GM18517 (cell line): ENCODE data around the gene PHOSPHO1.
"Not testable (repeated sequence)": the region's sequence is repeated elsewhere in the genome, so short reads cannot be mapped to it uniquely, and the experiment has no call there.

Experiments
- ATAC-seq: cut with Tn5 transposase; IDR thresholded peaks from one replicate; pipeline ENCODE4 v1.9.1; 2021; ENCODE audit warnings: mild to moderate bottlenecking, moderate library complexity; ENCODE audit not compliant: unreplicated experiment

PHOSPHO1 gene

DNA sequence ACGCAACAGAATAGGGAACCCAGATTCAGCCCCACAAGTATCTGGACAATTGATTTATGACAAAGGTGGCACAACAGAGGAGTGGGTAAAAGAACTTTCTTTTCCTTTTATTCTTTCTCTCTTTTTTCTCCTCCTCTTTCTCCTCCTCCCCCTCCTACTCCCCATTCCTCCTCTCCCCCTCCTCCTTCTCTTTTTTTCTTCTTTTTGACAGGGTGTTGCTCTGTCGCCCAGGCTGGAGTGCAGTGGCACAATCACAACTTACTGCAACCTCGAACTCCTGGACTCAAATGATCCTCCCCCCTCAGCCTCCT, 36.3 kb downstream of the PHOSPHO1 start:
- no peak for ATAC-seq

DNA sequence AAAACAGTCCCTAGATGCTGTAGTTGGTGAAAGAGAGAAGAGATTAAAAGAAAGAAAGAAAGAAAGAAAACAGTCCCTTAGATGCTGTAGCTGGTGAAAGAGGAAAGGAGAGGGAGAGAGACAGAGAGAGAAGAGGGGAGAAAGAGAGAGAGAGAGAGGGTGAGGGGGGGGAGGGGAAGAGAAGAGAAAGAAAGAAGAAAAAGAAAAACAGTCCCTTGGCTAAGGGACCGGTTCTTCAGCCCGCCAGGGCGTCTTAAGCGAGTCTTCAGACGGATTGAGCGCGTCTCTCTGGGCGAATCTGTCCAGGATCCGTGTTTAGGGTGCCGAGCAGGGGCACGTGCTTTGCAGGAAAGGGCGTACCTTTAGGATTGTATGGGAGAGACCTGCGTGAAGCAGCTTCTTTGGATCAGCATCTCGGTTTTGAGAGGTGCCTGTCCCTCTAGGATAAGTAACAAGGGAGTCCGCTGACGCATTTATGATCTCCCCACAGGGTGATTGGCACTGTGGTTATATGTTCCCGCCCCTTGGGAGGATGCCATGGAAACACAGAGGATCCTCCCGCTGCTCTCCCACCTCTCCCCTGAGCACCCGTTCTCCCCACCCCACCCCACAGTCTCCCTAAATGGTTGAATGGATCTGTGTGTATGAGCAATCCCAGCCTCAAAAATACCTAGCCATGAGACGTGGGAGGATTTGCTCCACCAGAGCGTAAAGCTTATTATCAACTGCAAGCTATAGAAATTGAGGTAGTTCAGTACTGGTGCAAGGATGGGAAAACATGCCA, 36.9 kb downstream of the PHOSPHO1 start:
- ATAC-seq, result no peak

DNA sequence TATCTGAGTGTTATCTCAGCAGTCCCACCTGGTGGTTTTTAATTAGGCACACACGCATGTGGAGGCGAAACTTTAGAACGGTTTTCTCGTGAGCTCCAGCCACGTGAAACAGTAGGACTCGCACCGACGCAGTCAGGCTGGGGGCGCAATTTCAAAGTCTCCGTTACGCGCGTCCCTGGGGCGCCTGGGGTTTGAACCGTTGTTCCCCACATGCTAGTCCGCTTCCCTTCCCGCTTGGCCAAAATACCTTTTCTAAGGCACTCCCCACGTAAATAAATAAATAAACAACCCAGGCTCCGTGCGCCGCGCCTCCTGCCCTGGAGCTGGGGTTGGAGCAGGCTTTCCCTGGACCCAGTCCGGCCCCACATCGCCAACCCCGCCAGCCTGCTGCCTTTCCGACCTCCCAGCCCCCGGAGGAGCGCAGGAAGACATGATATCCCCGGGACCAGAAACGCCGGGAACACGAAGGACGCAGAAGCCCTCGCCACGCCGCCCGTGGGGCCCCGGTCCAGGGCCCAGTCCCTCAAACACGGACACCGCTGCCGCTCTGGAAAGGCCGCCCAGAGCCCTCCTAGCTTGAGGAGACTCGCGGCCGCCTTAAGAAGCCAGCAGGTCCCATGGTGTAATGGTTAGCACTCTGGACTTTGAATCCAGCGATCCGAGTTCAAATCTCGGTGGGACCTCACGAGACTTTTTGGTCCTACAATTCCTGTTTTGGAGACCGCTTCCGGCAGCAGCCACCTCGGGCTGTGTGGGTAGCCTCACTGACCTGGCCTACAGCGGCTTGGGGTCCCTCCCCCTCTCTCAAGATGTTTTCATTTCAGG, 38.5 kb downstream of the PHOSPHO1 start:
- peak; percentile 55 for ATAC-seq

DNA sequence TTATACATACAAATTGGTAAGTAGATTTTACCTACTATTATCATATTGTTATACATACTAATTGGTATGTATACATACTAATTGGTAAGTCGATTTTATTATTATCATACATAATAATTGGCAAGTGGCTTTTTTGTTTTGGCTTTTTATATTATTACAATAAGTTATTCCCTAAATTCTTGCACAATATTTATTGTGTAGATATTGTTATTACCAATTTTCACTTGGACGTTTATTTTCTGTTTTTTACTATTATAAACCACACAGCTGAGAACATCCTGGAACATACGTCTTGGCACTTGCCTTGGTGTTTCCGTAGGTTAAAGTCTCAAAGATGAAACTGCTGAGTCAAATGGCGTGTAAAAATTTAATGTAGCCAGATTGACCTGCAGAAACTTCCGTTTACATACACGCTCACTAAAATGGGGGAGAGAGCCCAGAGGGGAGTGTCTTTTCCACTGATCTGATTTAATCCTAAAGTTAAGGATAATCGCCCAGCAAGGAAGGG, 39.1 kb downstream of the PHOSPHO1 start:
- ATAC-seq, result peak; percentile 2

DNA sequence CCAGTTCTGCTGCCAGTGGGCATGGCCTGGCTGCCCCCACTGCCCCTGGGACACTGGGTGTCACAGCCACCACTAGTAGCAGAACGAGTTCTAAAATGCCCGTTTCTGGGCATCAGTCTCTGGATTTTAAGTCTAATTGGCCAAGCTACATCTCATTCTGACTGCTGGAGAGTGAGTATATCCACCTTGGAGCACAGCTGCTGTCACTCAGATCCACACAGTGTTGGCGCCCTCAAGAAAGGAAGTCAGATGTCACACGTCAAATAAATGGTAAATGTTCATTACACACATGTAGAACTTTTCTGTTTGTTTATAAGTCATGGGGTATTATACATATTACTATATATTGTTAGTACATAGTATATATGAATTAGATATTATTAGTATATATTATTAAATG, 39.7 kb downstream of the PHOSPHO1 start:
- ATAC-seq, result no peak

DNA sequence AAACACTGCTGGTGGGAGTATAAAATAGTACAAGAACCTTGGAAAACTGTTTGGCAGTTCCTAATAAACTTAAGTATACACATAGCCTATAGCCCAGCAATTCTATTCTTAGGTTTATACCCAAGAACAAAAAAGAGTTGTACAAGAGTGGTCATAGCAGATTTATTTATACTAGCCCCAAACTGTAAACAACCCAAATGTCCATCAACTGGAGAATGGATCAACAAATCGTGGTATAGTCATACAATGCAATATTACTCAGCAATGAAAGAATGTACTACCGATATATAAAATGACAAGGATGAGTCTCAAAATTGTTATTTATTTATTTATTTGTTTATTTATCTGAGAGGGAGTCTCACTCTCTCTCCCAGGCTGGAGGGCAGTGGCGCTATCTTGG, 43.3 kb downstream of the PHOSPHO1 start:
- ATAC-seq, result no peak

DNA sequence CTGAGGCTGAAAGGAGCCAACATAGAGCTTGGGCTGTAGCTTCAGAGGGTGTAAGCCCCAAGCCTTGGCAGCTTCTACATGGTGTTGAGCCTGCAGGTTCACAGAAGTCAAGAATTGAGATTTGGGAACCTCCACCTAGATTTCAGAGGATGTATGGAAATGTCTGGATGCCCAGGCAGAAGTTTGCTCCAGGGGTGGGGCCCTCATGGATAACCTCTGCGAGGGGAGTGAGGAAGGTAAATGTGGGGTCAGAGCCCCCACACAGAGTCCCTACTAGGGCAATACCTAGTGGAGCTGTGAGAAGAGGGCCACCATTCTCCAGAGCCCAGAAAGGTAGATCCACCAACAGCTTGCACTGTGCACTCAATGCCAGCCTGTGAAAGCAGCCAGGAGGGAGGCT, 45.2 kb downstream of the PHOSPHO1 start:
- ATAC-seq, result not testable (repeated sequence)

DNA sequence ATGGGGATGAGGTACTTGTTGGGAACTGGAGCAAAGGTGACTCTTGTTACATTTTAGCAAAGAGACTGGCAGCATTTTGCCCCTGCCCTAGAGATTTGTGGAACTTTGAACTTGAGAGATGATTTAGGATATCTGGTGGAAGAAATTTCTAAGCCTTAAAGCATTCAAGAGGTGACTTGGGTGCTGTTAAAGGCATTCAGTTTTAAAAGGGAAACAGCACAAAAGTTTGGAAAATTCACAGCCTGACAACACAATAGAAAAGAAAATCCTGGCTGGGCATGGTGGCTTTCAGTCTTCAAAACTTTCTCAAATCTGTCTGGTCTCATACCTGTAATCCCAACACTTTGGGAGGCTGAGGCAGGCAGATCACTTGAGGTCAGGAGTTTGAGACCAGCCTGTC, 46.1 kb downstream of the PHOSPHO1 start:
- not testable (repeated sequence) for ATAC-seq

DNA sequence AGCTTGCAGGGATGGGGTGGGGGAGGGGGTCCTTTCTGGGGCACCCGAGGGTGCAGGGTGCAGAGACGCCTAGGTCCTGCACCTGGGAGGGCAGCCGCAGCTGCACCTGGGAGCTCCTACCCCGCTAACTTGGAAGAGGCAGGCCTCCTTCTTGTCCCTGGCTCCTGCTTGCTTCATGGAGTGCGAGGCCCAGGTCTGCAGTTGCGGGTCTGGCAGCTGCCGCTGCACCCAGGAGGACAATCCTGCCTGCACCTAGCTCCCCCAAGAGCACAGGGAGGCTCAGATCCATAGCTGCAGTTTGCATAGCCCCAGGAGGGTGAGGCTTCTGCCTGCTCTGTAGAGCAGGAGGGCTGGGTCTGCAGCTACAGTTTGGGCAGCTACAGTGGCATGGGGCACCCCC, 46.8 kb downstream of the PHOSPHO1 start:
- no peak for ATAC-seq

DNA sequence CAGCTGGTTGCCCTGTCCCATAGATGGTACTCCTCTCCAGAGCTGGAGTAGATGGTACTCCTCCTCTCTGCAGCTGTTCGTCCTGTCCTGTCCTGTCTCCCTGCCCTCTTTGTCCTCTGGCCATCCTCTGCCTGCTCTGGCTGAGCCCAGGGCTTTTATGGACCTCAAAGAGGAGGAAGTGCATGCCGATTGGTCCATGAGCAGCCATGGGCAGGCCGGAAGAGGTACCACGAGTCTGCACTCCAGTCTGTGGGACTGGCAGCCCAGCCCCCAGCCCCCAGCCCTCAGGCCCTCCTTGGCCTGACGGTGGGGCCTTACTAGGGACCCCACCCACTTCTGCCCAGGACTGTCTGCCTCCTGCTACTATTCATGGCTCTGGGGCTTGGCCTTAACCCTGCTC, 47.2 kb downstream of the PHOSPHO1 start:
- no peak for ATAC-seq

DNA sequence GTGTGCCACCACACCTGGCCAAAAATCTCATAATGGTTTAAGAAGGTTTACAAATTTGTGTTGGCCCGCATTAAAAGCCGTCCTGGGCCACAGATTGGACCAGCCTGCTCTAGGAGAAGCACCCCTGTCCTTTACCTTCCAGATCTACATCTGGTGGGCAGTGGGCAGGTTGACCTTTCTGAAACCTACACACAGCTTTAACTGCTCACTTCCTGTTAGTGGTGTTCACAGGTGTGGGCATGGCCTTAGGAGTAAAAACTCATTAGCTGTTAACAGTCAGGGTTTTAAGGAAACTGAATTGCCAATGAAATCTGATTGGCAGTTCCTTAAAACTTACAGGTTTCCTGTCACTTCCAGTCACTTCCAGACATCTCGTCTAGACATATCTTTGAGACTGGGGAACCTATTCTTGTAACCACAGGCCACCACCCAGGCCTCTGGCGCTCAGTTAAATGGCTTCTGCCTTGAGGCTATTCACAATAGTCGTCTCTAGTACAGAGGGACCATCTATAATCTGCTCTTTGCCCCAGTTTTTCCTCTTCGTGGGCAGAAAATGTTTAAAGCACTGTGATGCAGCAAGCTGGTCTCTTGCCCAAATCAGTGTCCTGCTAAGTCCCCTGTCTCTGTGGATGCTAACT, 49.5 kb downstream of the PHOSPHO1 start:
- ATAC-seq, result no peak

DNA sequence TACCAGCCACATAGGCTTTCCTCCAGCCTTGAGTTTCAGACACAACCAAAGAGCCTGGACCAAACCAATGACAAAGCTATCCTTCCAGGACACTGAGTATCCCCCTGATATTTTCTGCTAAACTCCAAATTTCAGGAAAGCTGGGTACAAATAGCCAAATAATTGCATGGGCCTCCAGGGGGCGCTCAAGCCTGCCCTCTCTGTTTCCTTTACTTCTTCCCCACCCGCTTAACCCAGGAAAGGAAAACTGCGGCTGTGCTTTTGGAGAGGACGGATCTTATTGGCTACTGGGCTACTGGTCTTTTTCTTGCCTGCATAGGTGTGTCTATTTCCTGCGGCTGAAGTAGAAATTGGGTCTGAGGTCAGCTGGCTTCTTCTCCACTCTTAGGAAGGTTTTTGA, 50.3 kb downstream of the PHOSPHO1 start:
- no peak for ATAC-seq

DNA sequence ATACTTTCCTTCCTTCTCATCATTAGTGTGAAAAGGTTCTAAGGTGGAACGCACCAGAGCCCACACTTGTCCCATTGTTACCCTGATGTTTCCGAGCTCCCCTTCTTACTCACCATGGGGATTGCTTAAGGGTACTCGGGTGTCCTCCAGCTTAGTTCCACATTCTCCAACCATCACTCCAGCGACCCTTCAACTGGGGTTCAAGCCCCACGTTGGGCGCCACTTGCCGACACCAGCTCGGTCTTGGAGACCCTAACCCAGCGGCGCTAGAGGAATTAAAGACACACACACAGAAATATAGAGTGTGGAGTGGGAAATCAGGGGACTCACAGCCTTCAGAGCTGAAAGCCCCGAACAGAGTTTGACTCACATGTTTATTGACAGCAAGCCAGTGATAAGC, 54.6 kb downstream of the PHOSPHO1 start:
- ATAC-seq, result not testable (repeated sequence)
